GM12878 (cell line): ENCODE measurements around the gene PPP5C. TPM values are rescaled to one million over a fixed set of nuclear protein-coding genes. Genes with fewer than 3 reads are reported as not detected.

Experiments used
- ATAC-seq: fragments of 200-7000 bp; cut with Tn5 transposase; 3 replicates; pipeline ENCODE4 v1.9.1; 2020; ENCODE audit warnings: mild to moderate bottlenecking, moderate library complexity
- BruUV-seq: library from RNA; stranded (reverse); fragments of 400-500 nt; replicated peaks from 2 replicates; lab custom pipeline; 2021; lab: Mats Ljungman, UMichigan
- CTCF ChIA-PET: fragments of 300-600 bp; sonication (Branson Sonifier 250); formaldehyde crosslinking; extraction: SDS; loops from one replicate; lab custom pipeline; 2021; ENCODE audit warnings: inconsistent platforms; lab: Yijun Ruan, JAX
- POLR2A ChIA-PET: fragments of 350-600 bp; formaldehyde crosslinking; extraction: SDS; loops from one replicate; lab custom pipeline; 2021; ENCODE audit warnings: inconsistent platforms; lab: Charles Lee
- RAD21 ChIA-PET: fragments of 300-600 bp; sonication (Branson Sonifier 250); formaldehyde crosslinking; loops from one replicate; lab custom pipeline; 2023; ENCODE audit warnings: antibody characterized with exemption; ENCODE audit not compliant: unreplicated experiment; lab: Charles Lee
- SMC1A ChIA-PET: fragments of 300-600 bp; sonication (Branson Sonifier 250); formaldehyde crosslinking; loops from one replicate; lab custom pipeline; 2023; ENCODE audit not compliant: unreplicated experiment, uncharacterized antibody; lab: Charles Lee
- DNase-seq: peaks from one replicate; pipeline ENCODE4 v3.0.0-alpha.2; 2011; ENCODE audit warnings: low read depth, low spot score
- FAIRE-seq: peaks from 3 replicates; lab custom pipeline; 2011; peaks lifted over from hg19 to GRCh38; lab: Jason Lieb, UNC
- H2AFZ ChIP-seq: 2 replicates; pipeline ENCODE4 v1.6.0; 2011; ENCODE audit warnings: low read depth, low read length, control low read depth; ENCODE audit not compliant: control insufficient read depth
- H3K27ac ChIP-seq: 2 replicates; pipeline ENCODE4 v1.5.1; 2011; ENCODE audit warnings: control low read depth; ENCODE audit not compliant: control insufficient read depth, insufficient read depth
- H3K27me3 ChIP-seq, 2 experiments: replicated peaks in 1 of 2; 2 replicates each; pipeline versions ENCODE4 v1.6.0 to v1.6.1; 2011; ENCODE audit warnings: low read length in 1 of 2; ENCODE audit not compliant: control insufficient read depth in 2 of 2, insufficient read depth in 2 of 2
- H3K36me3 ChIP-seq, 2 experiments: 2 replicates each; pipeline ENCODE4 v1.5.1; 2011; ENCODE audit warnings: low read length in 1 of 2; ENCODE audit not compliant: control insufficient read depth in 2 of 2, insufficient read depth in 2 of 2
- H3K4me1 ChIP-seq: 2 replicates; pipeline ENCODE4 v1.6.1; 2011; ENCODE audit warnings: mild to moderate bottlenecking, low read length, moderate library complexity, mixed read lengths; ENCODE audit not compliant: control insufficient read depth, insufficient read depth
- H3K4me2 ChIP-seq: 2 replicates; pipeline ENCODE4 v1.6.0; 2011; ENCODE audit warnings: control low read depth; ENCODE audit not compliant: control insufficient read depth, insufficient read depth
- H3K4me3 ChIP-seq: fragments of 200-600 bp; sonication (generic); 2 replicates; pipeline ENCODE4 v1.5.1; 2016
- H3K79me2 ChIP-seq: 2 replicates; pipeline ENCODE4 v1.6.0; 2011; ENCODE audit warnings: low read length; ENCODE audit not compliant: control insufficient read depth, insufficient read depth
- H3K9ac ChIP-seq: 2 replicates; pipeline ENCODE4 v1.8.0; 2011; ENCODE audit warnings: low read length, control low read depth, mixed read lengths; ENCODE audit not compliant: control insufficient read depth, insufficient read depth
- H3K9me3 ChIP-seq: replicated peaks from 3 replicates; pipeline ENCODE4 v1.5.1; 2011; ENCODE audit warnings: mild to moderate bottlenecking, low read length; ENCODE audit not compliant: control insufficient read depth, insufficient read depth
- H4K20me1 ChIP-seq: 2 replicates; pipeline ENCODE4 v1.6.0; 2011; ENCODE audit not compliant: control insufficient read depth, insufficient read depth
- BRCA1 ChIP-seq: IDR thresholded peaks from 2 replicates; pipeline ENCODE4 v1.6.1; 2011; ENCODE audit warnings: low read depth, low read length, improper control_type of control experiment
- CHD4 ChIP-seq: fragments of 200-600 bp; sonication (generic); IDR thresholded peaks from 2 replicates; pipeline ENCODE4 v1.6.1; 2016; ENCODE audit warnings: mild to moderate bottlenecking
- EP300 ChIP-seq, 2 experiments: fragments of 150-350 bp in 1 of 2; IDR thresholded peaks; 2 replicates each; pipeline ENCODE4 v1.6.1; 2011 to 2012; ENCODE audit warnings: low read depth in 2 of 2, low read length in 2 of 2, borderline replicate concordance in 1 of 2, improper control_type of control experiment in 1 of 2, inconsistent platforms in 1 of 2; ENCODE audit not compliant: control insufficient read depth in 1 of 2
- IRF3 ChIP-seq: fragments of 450-650 bp; IDR thresholded peaks from 2 replicates; pipeline ENCODE4 v1.6.1; 2014; ENCODE audit warnings: mild to moderate bottlenecking
- MTA3 ChIP-seq: IDR thresholded peaks from 2 replicates; pipeline ENCODE4 v1.6.1; 2012; ENCODE audit warnings: low read length, inconsistent platforms, borderline replicate concordance
- NFXL1 ChIP-seq: fragments of 450-650 bp; IDR thresholded peaks from 2 replicates; pipeline ENCODE4 v1.6.1; 2017; ENCODE audit warnings: antibody characterized with exemption, mild to moderate bottlenecking, borderline replicate concordance
- PAX8 ChIP-seq: fragments of 450-650 bp; IDR thresholded peaks from 2 replicates; pipeline ENCODE4 v1.6.1; 2017; ENCODE audit warnings: mild to moderate bottlenecking, moderate library complexity
- RELA ChIP-seq: fragments of 450-650 bp; IDR thresholded peaks from 2 replicates; pipeline ENCODE4 v1.8.0; 2014; ENCODE audit warnings: borderline replicate concordance; ENCODE audit not compliant: partially characterized antibody
- TAF1 ChIP-seq: IDR thresholded peaks from 2 replicates; pipeline ENCODE4 v1.6.1; 2011; ENCODE audit warnings: mild to moderate bottlenecking, low read depth, low read length, borderline replicate concordance
- WGBS: methylation state at CpG from one replicate; pipeline ENCODE4 v1.1.6; 2016; ENCODE audit warnings: low lambda C conversion rate; ENCODE audit not compliant: insufficient replicate concordance, insufficient coverage; ENCODE audit errors: missing lambda C conversion rate; 5-methylcytosine and 5-hydroxymethylcytosine counted together
- in situ Hi-C: fragments of 300-500 bp; cut with MboI; formaldehyde crosslinking; loops from 9 replicates; pipeline ENCODE4 v1.14.3; 2018; ENCODE audit warnings: mixed read lengths
- intact Hi-C: fragments of 100-400 bp; cut with micrococcal nuclease; formaldehyde crosslinking; loops from one replicate; pipeline ENCODE4 v1.14.2; 2022; ENCODE audit not compliant: unreplicated experiment
- polyA plus RNA-seq, 11 experiments: library from polyadenylated mRNA; depleted of rRNA in 4 of 11; unstranded in 6 of 11; stranded (reverse) in 5 of 11; fragments of >200 nt; fragmentation: Nextera tagmentation in 4 of 11; fragmentation: Illumina TruSeq in 1 of 11; extraction: Ambion mirVana in 4 of 11; extraction: Trizol in 1 of 11; gene quantifications; 1 replicate in 1 of 11; 2 replicates in 10 of 11; pipeline versions ENCODE4 v1.2.1 to v1.2.3, GENCODE V29; 2011 to 2016; ENCODE audit warnings: inconsistent platforms in 2 of 11, missing spikeins in 2 of 11, low read depth in 1 of 11
- total RNA-seq, 4 experiments: library from RNA; depleted of rRNA in 3 of 4; stranded (reverse); fragments of >200 nt in 3 of 4; fragmentation: Illumina TruSeq in 1 of 4; extraction: Trizol in 1 of 4; gene quantifications; 2 replicates each; pipeline versions ENCODE4 v1.2.1 to v1.2.3, GENCODE V29; 2013 to 2021

The PPP5C gene
- total and polyA plus RNA-seq, 10 of the 15 experiments (the other 5 are each of a cell fraction or from before 2014, with no cell fraction given): 1.1 to 154 (median 94.5) TPM

DNA sequence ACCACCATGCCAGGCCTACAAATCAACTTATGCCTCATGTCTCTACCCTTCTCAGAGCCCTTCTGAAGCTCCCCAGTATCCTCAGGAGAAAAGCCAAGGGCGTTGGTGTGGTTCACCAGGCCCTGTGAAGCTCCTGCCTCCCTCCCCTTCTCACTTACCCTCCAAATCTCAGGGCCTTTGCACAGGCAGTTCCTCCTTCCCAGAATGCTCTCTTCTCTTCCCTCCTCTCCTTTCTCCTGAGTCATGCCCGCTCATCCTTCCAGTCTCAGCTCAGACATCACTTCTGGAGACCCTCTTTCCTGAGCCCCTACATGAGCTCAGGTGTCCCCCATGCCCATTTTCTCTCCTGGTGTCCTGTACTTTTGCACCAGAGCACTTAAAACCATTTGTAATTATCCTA lies 29.5 kb upstream of the PPP5C start:
- POLR2A ChIA-PET: no interaction called here
- DNase-seq (no peak), FAIRE-seq (no peak), ATAC-seq (no peak)
- no peaks in the 10 kb centered on the region for H3K36me3 ChIP-seq
- in situ Hi-C loops (no loop called here), intact Hi-C loops (no loop called here)
- no peak overlapping the region for H3K27ac ChIP-seq
- no peaks in the 10 kb centered on the region for H4K20me1 ChIP-seq
- no peak overlapping the region for H3K9ac ChIP-seq
- no peak overlapping the region for H2AFZ ChIP-seq
- no peaks in the 10 kb centered on the region for H3K9me3 ChIP-seq
- no TSS peak for BruUV-seq
- H3K79me2 ChIP-seq: no peaks in the 10 kb centered on the region
- SMC1A ChIA-PET: no interaction called here
- RAD21 ChIA-PET: no interaction called here
- CTCF ChIA-PET: no interaction called here
- H3K4me2 ChIP-seq: no peak overlapping the region
- H3K4me3 ChIP-seq: no peak overlapping the region
- H3K27me3 ChIP-seq: no peaks in the 10 kb centered on the region; a peak in 1 of 4 replicates
- TF ChIP-seq TAF1 (no peak), IRF3 (no peak), CHD4 (no peak), NFXL1 (no peak), PAX8 (no peak), RELA (no peak), MTA3 (no peak), BRCA1 (no peak), EP300 (IDR thresholded peaks at IDR 0.05; ENCODE audit: borderline replicate concordance in 1 of 2, control insufficient read depth in 1 of 2, low read depth in 2 of 2, low read length in 2 of 2) (no peak)
- H3K4me1 ChIP-seq: no peaks in the 10 kb centered on the region
- 11% methylated on average over 2 of the region's 2 CpGs for WGBS
